Sigmoid colon (tissue), 4 donors: Measurements from ENCODE around the gene ZNF217.
A peak's percentile ranks its signal among the peaks of the same experiment; 100 is the strongest.

ENCODE experiments used
- EP300 ChIP-seq, 4 donors: sonication (generic); formaldehyde crosslinking; IDR thresholded peaks; one replicate each; pipeline ENCODE4 v1.6.1; 2017; ENCODE audit warnings: antibody characterized with exemption in 4 of 4
- POLR2A ChIP-seq, 2 donors: fragments of 450-650 bp; IDR thresholded peaks; one replicate each; pipeline ENCODE4 v1.6.1; 2016; ENCODE audit warnings: antibody characterized with exemption in 2 of 2, mild to moderate bottlenecking in 2 of 2, moderate library complexity in 2 of 2
- POLR2AphosphoS5 ChIP-seq, 4 donors: sonication (generic); formaldehyde crosslinking; IDR thresholded peaks; one replicate each; pipeline ENCODE4 v1.6.1; 2017; ENCODE audit warnings: antibody characterized with exemption in 4 of 4
- TF ChIP-seq, protein P1 (sequence below), 4 experiments: fragments of 450-650 bp in 3 of 4; fragments of 200-600 bp in 1 of 4; IDR thresholded peaks; one replicate each; pipeline ENCODE4 v1.5.1; 2016 to 2019; ENCODE audit warnings: antibody characterized with exemption in 4 of 4, mild to moderate bottlenecking in 3 of 4, moderate library complexity in 2 of 4

DNA sequence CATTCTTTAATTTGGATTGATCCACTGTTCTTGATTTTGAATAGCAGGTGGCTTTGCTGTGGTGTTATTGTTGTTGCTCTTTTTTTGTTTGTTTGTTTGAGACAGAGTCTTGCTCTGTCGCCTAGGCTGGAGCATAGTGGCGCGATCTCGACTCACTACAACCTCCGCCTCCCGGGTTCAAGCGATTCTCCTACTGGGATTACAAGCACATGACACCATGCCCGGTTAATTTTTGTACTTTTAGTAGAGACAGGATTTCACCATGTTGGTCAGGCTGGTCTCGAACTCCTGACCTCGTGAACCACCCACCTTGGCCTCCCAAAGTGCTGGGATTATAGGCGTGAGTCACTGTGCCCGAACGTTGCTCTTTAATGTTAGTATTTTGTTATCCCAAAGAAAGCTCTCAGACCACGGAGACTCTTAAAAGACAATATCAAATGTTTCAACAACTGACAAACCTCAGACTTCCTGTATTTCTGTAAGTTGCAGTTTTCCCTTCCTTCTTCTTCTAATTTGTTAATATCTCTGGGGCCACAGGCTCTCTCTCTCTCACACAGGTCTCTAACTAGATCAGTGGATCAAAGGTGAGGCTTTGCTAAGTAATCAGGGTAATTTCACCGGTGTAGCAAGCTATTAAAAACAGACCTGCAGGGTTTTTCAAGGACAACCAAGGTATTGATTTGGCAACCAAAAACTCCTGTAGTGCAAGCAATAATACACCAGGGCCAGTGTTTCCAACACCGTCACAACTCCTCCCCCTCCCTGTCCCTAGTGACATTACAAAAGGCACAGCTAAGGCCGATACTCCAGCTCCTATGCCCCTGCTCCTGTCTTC is 48.8 kb upstream of the ZNF217 start:
- TF ChIP-seq POLR2A (IDR thresholded peaks at IDR 0.05) (no peak), EP300 (IDR thresholded peaks at IDR 0.05) (no peak), POLR2AphosphoS5 (IDR thresholded peaks at IDR 0.05) (peak in 1 of 4 donors; percentile 2)
- TF ChIP-seq, protein P1, sequence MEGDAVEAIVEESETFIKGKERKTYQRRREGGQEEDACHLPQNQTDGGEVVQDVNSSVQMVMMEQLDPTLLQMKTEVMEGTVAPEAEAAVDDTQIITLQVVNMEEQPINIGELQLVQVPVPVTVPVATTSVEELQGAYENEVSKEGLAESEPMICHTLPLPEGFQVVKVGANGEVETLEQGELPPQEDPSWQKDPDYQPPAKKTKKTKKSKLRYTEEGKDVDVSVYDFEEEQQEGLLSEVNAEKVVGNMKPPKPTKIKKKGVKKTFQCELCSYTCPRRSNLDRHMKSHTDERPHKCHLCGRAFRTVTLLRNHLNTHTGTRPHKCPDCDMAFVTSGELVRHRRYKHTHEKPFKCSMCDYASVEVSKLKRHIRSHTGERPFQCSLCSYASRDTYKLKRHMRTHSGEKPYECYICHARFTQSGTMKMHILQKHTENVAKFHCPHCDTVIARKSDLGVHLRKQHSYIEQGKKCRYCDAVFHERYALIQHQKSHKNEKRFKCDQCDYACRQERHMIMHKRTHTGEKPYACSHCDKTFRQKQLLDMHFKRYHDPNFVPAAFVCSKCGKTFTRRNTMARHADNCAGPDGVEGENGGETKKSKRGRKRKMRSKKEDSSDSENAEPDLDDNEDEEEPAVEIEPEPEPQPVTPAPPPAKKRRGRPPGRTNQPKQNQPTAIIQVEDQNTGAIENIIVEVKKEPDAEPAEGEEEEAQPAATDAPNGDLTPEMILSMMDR (IDR thresholded peaks at IDR 0.05), result no peak
